ENCODE data around the gene FOXP1.

The FOXP1 gene

GRCh38 chr3:71152892-71153265, 430.6 kb downstream of the FOXP1 start:
- no peaks in the 10 kb centered on the region for H3K36me3 ChIP-seq (ENCODE audit: control insufficient read depth, insufficient read depth, low read length)
- no peak overlapping the region for H3K9ac ChIP-seq (ENCODE audit: low read depth, low read length)
- H3K4me3 ChIP-seq (ENCODE audit: low read depth, low read length) = no peak overlapping the region
- peaks cover 60% of the 10 kb centered on the region for H3K4me1 ChIP-seq (ENCODE audit: control insufficient read depth, insufficient read depth, low read length)
- H3K27ac ChIP-seq (ENCODE audit: low read depth, low read length) = peak overlapping the region; percentile 65
- no peaks in the 10 kb centered on the region for H3K9me3 ChIP-seq (ENCODE audit: control insufficient read depth, insufficient read depth, low read length)
- H3K27me3 ChIP-seq (ENCODE audit: control insufficient read depth, insufficient read depth, low read length) = no peaks in the 10 kb centered on the region

- H3K27ac ChIP-seq (ENCODE audit: low read depth, low read length) = peak overlapping the region; percentile 65
- peaks cover 62% of the 10 kb centered on the region for H3K4me1 ChIP-seq (ENCODE audit: control insufficient read depth, insufficient read depth, low read length)
- no peaks in the 10 kb centered on the region for H3K27me3 ChIP-seq (ENCODE audit: control insufficient read depth, insufficient read depth, low read length)
- no peak overlapping the region for H3K9ac ChIP-seq (ENCODE audit: low read depth, low read length)
- no peak overlapping the region for H3K4me3 ChIP-seq (ENCODE audit: low read depth, low read length)
- no peaks in the 10 kb centered on the region for H3K9me3 ChIP-seq (ENCODE audit: control insufficient read depth, insufficient read depth, low read length)
- H3K36me3 ChIP-seq (ENCODE audit: control insufficient read depth, insufficient read depth, low read length) = no peaks in the 10 kb centered on the region
Measured at GRCh38 chr3:71152039-71152891, 431.3 kb downstream of the FOXP1 start.

- H3K9ac ChIP-seq (ENCODE audit: low read depth, low read length) = no peak overlapping the region
- no peaks in the 10 kb centered on the region for H3K27me3 ChIP-seq (ENCODE audit: control insufficient read depth, insufficient read depth, low read length)
- peaks cover 51% of the 10 kb centered on the region for H3K4me1 ChIP-seq (ENCODE audit: control insufficient read depth, insufficient read depth, low read length)
- no peak overlapping the region for H3K4me3 ChIP-seq (ENCODE audit: low read depth, low read length)
- H3K9me3 ChIP-seq (ENCODE audit: control insufficient read depth, insufficient read depth, low read length) = no peaks in the 10 kb centered on the region
- no peaks in the 10 kb centered on the region for H3K36me3 ChIP-seq (ENCODE audit: control insufficient read depth, insufficient read depth, low read length)
- no peak overlapping the region for H3K27ac ChIP-seq (ENCODE audit: low read depth, low read length)
Measured at GRCh38 chr3:71149959-71150954, 433.3 kb downstream of the FOXP1 start.

GRCh38 chr3:71148455-71149060, 435.0 kb downstream of the FOXP1 start:
- H3K4me3 ChIP-seq (ENCODE audit: low read depth, low read length) = no peak overlapping the region
- peaks cover 47% of the 10 kb centered on the region for H3K4me1 ChIP-seq (ENCODE audit: control insufficient read depth, insufficient read depth, low read length)
- H3K27ac ChIP-seq (ENCODE audit: low read depth, low read length) = no peak overlapping the region
- H3K9ac ChIP-seq (ENCODE audit: low read depth, low read length) = no peak overlapping the region
- H3K27me3 ChIP-seq (ENCODE audit: control insufficient read depth, insufficient read depth, low read length) = no peaks in the 10 kb centered on the region
- H3K36me3 ChIP-seq (ENCODE audit: control insufficient read depth, insufficient read depth, low read length) = no peaks in the 10 kb centered on the region
- H3K9me3 ChIP-seq (ENCODE audit: control insufficient read depth, insufficient read depth, low read length) = no peaks in the 10 kb centered on the region

GRCh38 chr3:71146673-71147072, 436.9 kb downstream of the FOXP1 start:
- no peak overlapping the region for H3K4me3 ChIP-seq (ENCODE audit: low read depth, low read length)
- no peak overlapping the region for H3K9ac ChIP-seq (ENCODE audit: low read depth, low read length)
- no peaks in the 10 kb centered on the region for H3K9me3 ChIP-seq (ENCODE audit: control insufficient read depth, insufficient read depth, low read length)
- no peak overlapping the region for H3K27ac ChIP-seq (ENCODE audit: low read depth, low read length)
- no peaks in the 10 kb centered on the region for H3K36me3 ChIP-seq (ENCODE audit: control insufficient read depth, insufficient read depth, low read length)
- H3K27me3 ChIP-seq (ENCODE audit: control insufficient read depth, insufficient read depth, low read length) = no peaks in the 10 kb centered on the region
- peaks cover 36% of the 10 kb centered on the region for H3K4me1 ChIP-seq (ENCODE audit: control insufficient read depth, insufficient read depth, low read length)

DNA sequence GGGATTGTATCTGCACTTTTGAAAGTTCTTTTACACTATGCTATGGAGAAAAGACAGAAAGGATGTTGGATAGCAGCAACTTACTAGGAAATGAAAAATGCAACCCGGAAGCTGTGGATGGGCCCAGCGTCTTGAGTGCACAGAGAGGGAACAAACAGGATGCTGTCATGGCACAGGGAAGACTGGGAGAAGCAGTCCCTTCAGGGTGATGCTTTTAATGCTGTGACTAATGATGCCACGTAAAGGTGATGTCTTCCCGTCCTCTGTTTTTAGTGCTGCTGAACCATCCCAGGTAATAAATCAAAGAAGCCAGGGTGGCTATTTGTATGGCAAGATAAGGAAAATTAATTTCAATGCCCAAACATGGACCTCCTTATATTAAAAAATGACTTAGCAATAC, 437.6 kb downstream of the FOXP1 start:
- Histone ChIP-seq H3K27ac (ENCODE audit: low read depth, low read length) (no peak overlapping the region), H3K9ac (ENCODE audit: low read depth, low read length) (no peak overlapping the region), H3K4me3 (ENCODE audit: low read depth, low read length) (no peak overlapping the region), H3K4me1 (ENCODE audit: control insufficient read depth, insufficient read depth, low read length) (peaks cover 30% of the 10 kb centered on the region), H3K27me3 (ENCODE audit: control insufficient read depth, insufficient read depth, low read length) (no peaks in the 10 kb centered on the region), H3K9me3 (ENCODE audit: control insufficient read depth, insufficient read depth, low read length) (no peaks in the 10 kb centered on the region), H3K36me3 (ENCODE audit: control insufficient read depth, insufficient read depth, low read length) (no peaks in the 10 kb centered on the region)

GRCh38 chr3:71144525-71145253, 438.8 kb downstream of the FOXP1 start:
- H3K4me3 ChIP-seq (ENCODE audit: low read depth, low read length) = no peak overlapping the region
- H3K36me3 ChIP-seq (ENCODE audit: control insufficient read depth, insufficient read depth, low read length) = no peaks in the 10 kb centered on the region
- no peak overlapping the region for H3K27ac ChIP-seq (ENCODE audit: low read depth, low read length)
- no peak overlapping the region for H3K9ac ChIP-seq (ENCODE audit: low read depth, low read length)
- H3K27me3 ChIP-seq (ENCODE audit: control insufficient read depth, insufficient read depth, low read length) = no peaks in the 10 kb centered on the region
- no peaks in the 10 kb centered on the region for H3K9me3 ChIP-seq (ENCODE audit: control insufficient read depth, insufficient read depth, low read length)
- peaks cover 19% of the 10 kb centered on the region for H3K4me1 ChIP-seq (ENCODE audit: control insufficient read depth, insufficient read depth, low read length)

DNA sequence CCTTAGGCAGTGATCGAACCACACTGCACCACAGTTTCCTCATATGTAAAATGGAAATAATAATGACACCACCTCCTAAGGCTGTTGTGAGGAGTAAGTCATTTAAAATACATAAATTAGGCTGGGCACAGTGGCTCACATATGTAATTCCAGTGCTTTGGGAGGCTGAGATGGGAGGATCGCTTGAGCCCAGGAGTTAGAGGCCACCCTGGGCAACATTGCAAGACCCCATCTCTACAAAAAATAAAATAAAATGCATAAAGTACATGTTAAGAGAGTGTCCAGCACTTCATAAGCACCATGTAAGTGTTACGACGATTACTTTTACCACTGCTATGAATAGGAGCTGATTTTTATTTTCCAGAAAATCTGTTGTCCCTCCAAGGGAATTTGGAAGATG, 440.0 kb downstream of the FOXP1 start:
- Histone ChIP-seq H3K36me3 (ENCODE audit: control insufficient read depth, insufficient read depth, low read length) (no peaks in the 10 kb centered on the region), H3K27me3 (ENCODE audit: control insufficient read depth, insufficient read depth, low read length) (no peaks in the 10 kb centered on the region), H3K9me3 (ENCODE audit: control insufficient read depth, insufficient read depth, low read length) (no peaks in the 10 kb centered on the region), H3K4me1 (ENCODE audit: control insufficient read depth, insufficient read depth, low read length) (peaks cover 17% of the 10 kb centered on the region), H3K4me3 (ENCODE audit: low read depth, low read length) (no peak overlapping the region), H3K27ac (ENCODE audit: low read depth, low read length) (no peak overlapping the region), H3K9ac (ENCODE audit: low read depth, low read length) (no peak overlapping the region)

DNA sequence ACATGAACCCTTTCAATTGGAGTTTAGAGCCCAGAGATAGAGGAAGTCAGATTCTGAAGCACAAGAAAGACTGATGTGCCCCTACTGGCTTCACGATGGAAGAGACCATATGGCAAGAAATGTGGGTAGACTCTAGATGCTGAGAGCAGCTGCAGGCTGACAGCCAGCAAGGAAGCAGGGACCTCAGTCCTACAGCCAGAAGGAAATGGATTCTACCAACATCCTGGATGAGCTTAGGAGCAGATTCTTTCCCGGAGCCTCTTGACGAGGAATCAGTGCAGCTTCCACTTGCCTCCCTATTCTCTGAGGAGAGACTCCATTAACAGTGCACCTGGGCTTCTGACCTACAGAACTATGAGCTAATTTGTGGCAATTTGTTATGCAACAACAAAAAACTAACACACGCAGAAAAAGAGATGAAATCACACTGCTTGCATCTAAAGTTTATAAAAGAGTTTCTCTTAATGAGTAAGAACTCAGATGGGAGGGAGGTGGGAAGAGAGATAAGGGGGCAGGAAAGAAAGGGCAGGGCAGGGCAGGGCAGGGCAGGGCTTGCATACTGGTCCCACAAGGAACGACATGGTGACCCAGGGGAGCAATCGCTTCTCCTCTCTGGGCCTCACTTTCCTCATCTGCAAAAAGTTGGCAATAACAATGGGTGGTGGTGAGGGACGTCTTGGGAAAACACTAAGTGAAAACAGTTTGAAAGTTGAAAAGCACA, 440.9 kb downstream of the FOXP1 start:
- H3K9ac ChIP-seq (ENCODE audit: low read depth, low read length) = no peak overlapping the region
- peak overlapping the region; percentile 8 for H3K27ac ChIP-seq (ENCODE audit: low read depth, low read length)
- H3K4me3 ChIP-seq (ENCODE audit: low read depth, low read length) = no peak overlapping the region
- H3K9me3 ChIP-seq (ENCODE audit: control insufficient read depth, insufficient read depth, low read length) = no peaks in the 10 kb centered on the region
- H3K36me3 ChIP-seq (ENCODE audit: control insufficient read depth, insufficient read depth, low read length) = no peaks in the 10 kb centered on the region
- no peaks in the 10 kb centered on the region for H3K27me3 ChIP-seq (ENCODE audit: control insufficient read depth, insufficient read depth, low read length)
- peaks cover 17% of the 10 kb centered on the region for H3K4me1 ChIP-seq (ENCODE audit: control insufficient read depth, insufficient read depth, low read length)

- Histone ChIP-seq H3K27ac (ENCODE audit: low read depth, low read length) (no peak overlapping the region), H3K9me3 (ENCODE audit: control insufficient read depth, insufficient read depth, low read length) (no peaks in the 10 kb centered on the region), H3K36me3 (ENCODE audit: control insufficient read depth, insufficient read depth, low read length) (no peaks in the 10 kb centered on the region), H3K9ac (ENCODE audit: low read depth, low read length) (no peak overlapping the region), H3K4me3 (ENCODE audit: low read depth, low read length) (no peak overlapping the region), H3K27me3 (ENCODE audit: control insufficient read depth, insufficient read depth, low read length) (no peaks in the 10 kb centered on the region), H3K4me1 (ENCODE audit: control insufficient read depth, insufficient read depth, low read length) (peaks cover 20% of the 10 kb centered on the region)
Measured at GRCh38 chr3:71140477-71140876, 443.1 kb downstream of the FOXP1 start.
